A673 (cell line): Measurements from ENCODE around the gene MRPL20. TPM values are rescaled to one million over a fixed set of nuclear protein-coding genes. Genes with fewer than 3 reads are reported as not detected.

ENCODE experiments used
- BruUV-seq: library from RNA; stranded (reverse); fragments of 400-500 nt; replicated peaks from 2 replicates; lab custom pipeline; 2021; lab: Mats Ljungman, UMichigan
- CTCF ChIA-PET: fragments of 300-600 bp; sonication (Branson Sonifier 250); formaldehyde crosslinking; loops from one replicate; lab custom pipeline; 2022; ENCODE audit warnings: antibody characterized with exemption; lab: Charles Lee
- POLR2A ChIA-PET: fragments of 300-600 bp; sonication (Branson Sonifier 250); formaldehyde crosslinking; loops from one replicate; lab custom pipeline; 2022; ENCODE audit warnings: antibody characterized with exemption; ENCODE audit not compliant: low non-redundant PET; lab: Charles Lee
- DNase-seq: peaks from one replicate; pipeline ENCODE4 v3.0.0-alpha.2; 2015; ENCODE audit warnings: low spot score
- H3K27ac ChIP-seq: fragments of 200-600 bp; sonication (generic); 2 replicates; pipeline ENCODE4 v1.5.1; 2016; ENCODE audit warnings: mixed run types, low read depth, mild to moderate bottlenecking, mixed read lengths, antibody characterized with exemption, low read length; ENCODE audit not compliant: poor library complexity, severe bottlenecking
- H3K27me3 ChIP-seq: fragments of 200-600 bp; sonication (generic); replicated peaks from 2 replicates; pipeline ENCODE4 v1.6.1; 2017; ENCODE audit warnings: mixed run types, low read depth, mild to moderate bottlenecking, mixed read lengths, antibody characterized with exemption, low read length; ENCODE audit not compliant: insufficient read depth, poor library complexity
- H3K36me3 ChIP-seq: fragments of 200-600 bp; sonication (generic); 2 replicates; pipeline ENCODE4 v1.6.1; 2016; ENCODE audit warnings: mixed run types, mild to moderate bottlenecking, mixed read lengths, antibody characterized with exemption, low read length; ENCODE audit not compliant: insufficient read depth, poor library complexity, severe bottlenecking
- H3K4me1 ChIP-seq: fragments of 200-600 bp; sonication (generic); 2 replicates; pipeline ENCODE4 v1.6.1; 2017; ENCODE audit warnings: mixed run types, mild to moderate bottlenecking, mixed read lengths, antibody characterized with exemption, low read length; ENCODE audit not compliant: insufficient read depth, poor library complexity, severe bottlenecking
- H3K4me3 ChIP-seq: fragments of 200-600 bp; sonication (generic); 2 replicates; pipeline ENCODE4 v1.5.1; 2016; ENCODE audit warnings: low read depth, mixed run types, mild to moderate bottlenecking, mixed read lengths, low read length; ENCODE audit not compliant: poor library complexity, severe bottlenecking
- H3K9me3 ChIP-seq: fragments of 200-600 bp; sonication (generic); 2 replicates; pipeline ENCODE4 v1.6.1; 2016; ENCODE audit warnings: mixed run types, low read depth, mild to moderate bottlenecking, mixed read lengths, antibody characterized with exemption, low read length; ENCODE audit not compliant: poor library complexity, severe bottlenecking
- EZH2 ChIP-seq: fragments of 200-600 bp; sonication (generic); IDR thresholded peaks from 2 replicates; pipeline ENCODE4 v1.6.1; 2017; ENCODE audit warnings: borderline replicate concordance, low read depth, mild to moderate bottlenecking, mixed read lengths, antibody characterized with exemption, low read length; ENCODE audit not compliant: poor library complexity, severe bottlenecking
- intact Hi-C: fragments of 100-400 bp; cut with micrococcal nuclease; formaldehyde crosslinking; loops from one replicate; pipeline ENCODE4 v1.10.0; 2022; ENCODE audit not compliant: unreplicated experiment
- total RNA-seq: library from RNA; stranded (reverse); gene quantifications from 2 replicates; pipeline ENCODE4 v1.2.3, GENCODE V29; 2021
- TF ChIP-seq, protein P1 (sequence below): fragments of 300-800, 200-600 bp; sonication (generic); conservative IDR thresholded peaks from 2 replicates; pipeline ENCODE4 v1.5.1; 2017; ENCODE audit warnings: low read depth, mild to moderate bottlenecking, antibody characterized with exemption, low read length, moderate library complexity, mixed read lengths

Gene MRPL20
- total RNA-seq, 1 experiment from 2014 or later, result 151 TPM

GRCh38 chr1:1367315-1367714, 39.8 kb downstream of the MRPL20 start:
- Histone ChIP-seq H3K36me3 (no peaks in the 10 kb centered on the region), H3K9me3 (no peaks in the 10 kb centered on the region), H3K27me3 (no peaks in the 10 kb centered on the region), H3K4me1 (no peaks in the 10 kb centered on the region), H3K4me3 (no peak overlapping the region), H3K27ac (no peak overlapping the region)
- POLR2A ChIA-PET, result interaction anchor here (0.6 kb wide), 1 partner anchor 12 kb away, joined by 5 read pairs; no protein-coding TSS in a partner anchor
- intact Hi-C loops, result no loop called here
- no peak for DNase-seq
- CTCF ChIA-PET, result no interaction called here
- TF ChIP-seq, protein P1, sequence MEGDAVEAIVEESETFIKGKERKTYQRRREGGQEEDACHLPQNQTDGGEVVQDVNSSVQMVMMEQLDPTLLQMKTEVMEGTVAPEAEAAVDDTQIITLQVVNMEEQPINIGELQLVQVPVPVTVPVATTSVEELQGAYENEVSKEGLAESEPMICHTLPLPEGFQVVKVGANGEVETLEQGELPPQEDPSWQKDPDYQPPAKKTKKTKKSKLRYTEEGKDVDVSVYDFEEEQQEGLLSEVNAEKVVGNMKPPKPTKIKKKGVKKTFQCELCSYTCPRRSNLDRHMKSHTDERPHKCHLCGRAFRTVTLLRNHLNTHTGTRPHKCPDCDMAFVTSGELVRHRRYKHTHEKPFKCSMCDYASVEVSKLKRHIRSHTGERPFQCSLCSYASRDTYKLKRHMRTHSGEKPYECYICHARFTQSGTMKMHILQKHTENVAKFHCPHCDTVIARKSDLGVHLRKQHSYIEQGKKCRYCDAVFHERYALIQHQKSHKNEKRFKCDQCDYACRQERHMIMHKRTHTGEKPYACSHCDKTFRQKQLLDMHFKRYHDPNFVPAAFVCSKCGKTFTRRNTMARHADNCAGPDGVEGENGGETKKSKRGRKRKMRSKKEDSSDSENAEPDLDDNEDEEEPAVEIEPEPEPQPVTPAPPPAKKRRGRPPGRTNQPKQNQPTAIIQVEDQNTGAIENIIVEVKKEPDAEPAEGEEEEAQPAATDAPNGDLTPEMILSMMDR, result no peak
- no TSS peak for BruUV-seq

DNA sequence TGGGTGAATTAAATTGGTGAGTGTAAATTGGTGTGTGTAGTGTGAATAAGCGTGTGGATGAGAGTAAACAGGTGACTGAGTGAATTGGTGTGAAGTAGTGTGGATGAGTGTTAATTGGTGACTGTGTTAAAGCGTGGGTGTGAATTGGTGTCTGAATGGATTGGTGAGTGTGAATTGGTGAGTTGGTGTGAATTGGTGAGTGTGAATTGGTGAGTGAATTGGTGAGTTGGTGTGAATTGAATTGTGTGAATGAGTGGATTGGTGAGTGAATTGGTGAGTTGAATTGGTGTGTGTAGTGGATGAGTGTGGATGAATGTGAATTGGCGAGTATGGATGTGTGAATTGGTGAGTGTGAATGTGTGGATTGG, 40.4 kb downstream of the MRPL20 start:
- BruUV-seq, result no TSS peak
- ChIA-PET CTCF (no interaction called here), POLR2A (no interaction called here)
- intact Hi-C loops, result no loop called here
- H3K9me3 ChIP-seq, result no peaks in the 10 kb centered on the region
- no peaks in the 10 kb centered on the region for H3K36me3 ChIP-seq
- DNase-seq, result no peak
- H3K27ac ChIP-seq, result no peak overlapping the region
- H3K27me3 ChIP-seq, result no peaks in the 10 kb centered on the region
- no peaks in the 10 kb centered on the region for H3K4me1 ChIP-seq
- H3K4me3 ChIP-seq, result no peak overlapping the region
- TF ChIP-seq, protein P1, result no peak
- TF ChIP-seq EZH2, result no peak

GRCh38 chr1:1365875-1366698, 41.0 kb downstream of the MRPL20 start:
- H3K36me3 ChIP-seq, result no peaks in the 10 kb centered on the region
- POLR2A ChIA-PET, result no interaction called here
- intact Hi-C loops, result no loop called here
- DNase-seq, result no peak
- H3K27me3 ChIP-seq, result no peaks in the 10 kb centered on the region
- CTCF ChIA-PET, result no interaction called here
- H3K4me1 ChIP-seq, result no peaks in the 10 kb centered on the region
- H3K4me3 ChIP-seq, result no peak overlapping the region
- no peak overlapping the region for H3K27ac ChIP-seq
- TF ChIP-seq, protein P1, result no peak
- no peak for TF ChIP-seq EZH2
- TSS peak; percentile 53 for BruUV-seq
- no peaks in the 10 kb centered on the region for H3K9me3 ChIP-seq
